Left lung (tissue), 10 donors: ENCODE measurements around the gene DZIP1L. TPM values are rescaled to one million over a fixed set of nuclear protein-coding genes. Genes with fewer than 3 reads are reported as not detected.
"Not testable (repeated sequence)": the region's sequence is repeated elsewhere in the genome, so short reads cannot be mapped to it uniquely, and the experiment has no call there.

ENCODE experiments used
- ATAC-seq: fragments of 200-7000 bp; cut with Tn5 transposase; one replicate; pipeline ENCODE4 v1.9.1; 2020; ENCODE audit warnings: moderate library complexity
- DNase-seq, 4 donors: peaks; one replicate each; pipeline ENCODE4 v3.0.0-alpha.2; 2013 to 2020
- H3K27ac ChIP-seq, 2 donors: fragments of 200-600 bp; sonication (generic) in 1 of 2; one replicate each; pipeline versions ENCODE4 v1.5.0 to v1.8.0; 2020 to 2021
- H3K27me3 ChIP-seq, 2 donors: fragments of 200-600 bp; sonication (generic) in 1 of 2; one replicate each; pipeline versions ENCODE4 v1.5.0 to v1.8.0; 2020 to 2021
- H3K36me3 ChIP-seq, 2 donors: fragments of 200-600 bp; sonication (generic) in 1 of 2; one replicate each; pipeline versions ENCODE4 v1.5.0 to v1.8.0; 2020 to 2021
- H3K4me1 ChIP-seq, 2 donors: fragments of 200-600 bp; one replicate each; pipeline ENCODE4 v1.8.0; 2021
- H3K4me3 ChIP-seq, 2 donors: fragments of 200-600 bp; sonication (generic) in 1 of 2; one replicate each; pipeline versions ENCODE4 v1.5.0 to v1.8.0; 2020 to 2021; ENCODE audit warnings: mild to moderate bottlenecking in 1 of 2
- H3K9me3 ChIP-seq, 2 donors: fragments of 200-600 bp; sonication (generic) in 1 of 2; one replicate each; pipeline versions ENCODE4 v1.5.0 to v1.8.0; 2020 to 2021
- intact Hi-C, 2 donors: fragments of 100-400 bp; cut with DNase I; formaldehyde crosslinking; loops; one replicate each; pipeline versions ENCODE4 v1.11.2 to v1.14.2; 2022
- polyA plus RNA-seq, 6 donors: library from polyadenylated mRNA; unstranded; fragments of 120-200 nt; gene quantifications; one replicate each; pipeline ENCODE4 v1.2.1, GENCODE V29; 2013; ENCODE audit not compliant: insufficient read length in 6 of 6
- total RNA-seq, 2 donors: library from RNA; stranded (reverse); fragmentation: NEBNext Ultra II Directional; extraction: Animal tissue kit (Norgen Biotek cat#: 25700); gene quantifications; one replicate each; pipeline ENCODE4 v1.2.1, GENCODE V29; 2021
- TF ChIP-seq, protein P1 (sequence below), 2 donors: fragments of 200-600 bp; sonication (generic) in 1 of 2; IDR thresholded peaks; one replicate each; pipeline versions ENCODE4 v1.5.0 to v1.8.0; 2021; ENCODE audit warnings: antibody characterized with exemption in 2 of 2
- donor health status: DM: no; HTN: yes; CAD: no.
- donor health status: DM: no; HTN: no; CAD: no.

The DZIP1L gene
- total and polyA plus RNA-seq, 8 donors = 14.0 to 24.2 (median 19.7) TPM

- no peak for DNase-seq
- H3K9me3 ChIP-seq = peaks cover 0 to 12% of the 10 kb centered on the region in 2 donors
- H3K4me1 ChIP-seq = no peaks in the 10 kb centered on the region
- H3K27ac ChIP-seq = no peak overlapping the region
- intact Hi-C loops = no loop called here
- TF ChIP-seq, protein P1, sequence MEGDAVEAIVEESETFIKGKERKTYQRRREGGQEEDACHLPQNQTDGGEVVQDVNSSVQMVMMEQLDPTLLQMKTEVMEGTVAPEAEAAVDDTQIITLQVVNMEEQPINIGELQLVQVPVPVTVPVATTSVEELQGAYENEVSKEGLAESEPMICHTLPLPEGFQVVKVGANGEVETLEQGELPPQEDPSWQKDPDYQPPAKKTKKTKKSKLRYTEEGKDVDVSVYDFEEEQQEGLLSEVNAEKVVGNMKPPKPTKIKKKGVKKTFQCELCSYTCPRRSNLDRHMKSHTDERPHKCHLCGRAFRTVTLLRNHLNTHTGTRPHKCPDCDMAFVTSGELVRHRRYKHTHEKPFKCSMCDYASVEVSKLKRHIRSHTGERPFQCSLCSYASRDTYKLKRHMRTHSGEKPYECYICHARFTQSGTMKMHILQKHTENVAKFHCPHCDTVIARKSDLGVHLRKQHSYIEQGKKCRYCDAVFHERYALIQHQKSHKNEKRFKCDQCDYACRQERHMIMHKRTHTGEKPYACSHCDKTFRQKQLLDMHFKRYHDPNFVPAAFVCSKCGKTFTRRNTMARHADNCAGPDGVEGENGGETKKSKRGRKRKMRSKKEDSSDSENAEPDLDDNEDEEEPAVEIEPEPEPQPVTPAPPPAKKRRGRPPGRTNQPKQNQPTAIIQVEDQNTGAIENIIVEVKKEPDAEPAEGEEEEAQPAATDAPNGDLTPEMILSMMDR (IDR thresholded peaks at IDR 0.05) = no peak
- ATAC-seq = no peak
- H3K27me3 ChIP-seq = no peaks in the 10 kb centered on the region
- no peaks in the 10 kb centered on the region for H3K36me3 ChIP-seq
- no peak overlapping the region for H3K4me3 ChIP-seq
Measured at GRCh38 chr3:138154534-138154933, 39.1 kb upstream of the DZIP1L start.

GRCh38 chr3:138148503-138148902 lies 33.1 kb upstream of the DZIP1L start:
- peaks cover 0 to 1% of the 10 kb centered on the region in 2 donors for H3K9me3 ChIP-seq
- H3K36me3 ChIP-seq = no peaks in the 10 kb centered on the region
- intact Hi-C loops = no loop called here
- H3K27me3 ChIP-seq = no peaks in the 10 kb centered on the region
- H3K4me3 ChIP-seq = no peak overlapping the region
- TF ChIP-seq, protein P1 (IDR thresholded peaks at IDR 0.05) = no peak
- no peak overlapping the region for H3K27ac ChIP-seq
- H3K4me1 ChIP-seq = no peaks in the 10 kb centered on the region
- DNase-seq (no peak), ATAC-seq (no peak)

DNA sequence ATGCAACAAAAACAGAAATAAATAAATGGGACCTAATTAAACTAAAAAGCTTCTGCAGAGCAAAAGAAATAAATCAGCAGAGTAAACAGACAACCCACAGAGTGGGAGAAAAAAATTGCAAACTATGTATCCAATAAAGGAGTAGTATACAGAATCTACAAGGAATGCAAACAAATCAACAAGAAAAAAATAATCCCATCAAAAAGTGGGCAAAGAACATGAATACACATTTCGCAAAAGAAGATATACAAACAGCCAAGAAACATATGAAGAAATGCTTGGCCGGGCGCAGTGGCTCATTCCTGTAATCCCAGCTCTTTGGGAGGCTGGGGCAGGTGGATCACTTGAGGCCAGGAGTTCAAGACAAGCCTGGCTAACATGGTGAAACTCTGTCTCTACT lies 26.8 kb upstream of the DZIP1L start:
- peaks cover 0 to 14% of the 10 kb centered on the region in 2 donors for H3K4me1 ChIP-seq
- intact Hi-C loops, ATAC-seq, DNase-seq, H3K4me3 ChIP-seq, H3K36me3 ChIP-seq, H3K27ac ChIP-seq, H3K27me3 ChIP-seq, H3K9me3 ChIP-seq: not testable (repeated sequence)

GRCh38 chr3:138140940-138141339 lies 25.5 kb upstream of the DZIP1L start:
- no peak overlapping the region for H3K4me3 ChIP-seq
- peaks cover 0 to 25% of the 10 kb centered on the region in 2 donors for H3K4me1 ChIP-seq
- DNase-seq (no peak), ATAC-seq (no peak)
- H3K27me3 ChIP-seq = no peaks in the 10 kb centered on the region
- intact Hi-C loops = no loop called here
- no peak overlapping the region for H3K27ac ChIP-seq
- H3K36me3 ChIP-seq = no peaks in the 10 kb centered on the region
- no peaks in the 10 kb centered on the region for H3K9me3 ChIP-seq
- TF ChIP-seq, protein P1 (IDR thresholded peaks at IDR 0.05) = no peak

DNA sequence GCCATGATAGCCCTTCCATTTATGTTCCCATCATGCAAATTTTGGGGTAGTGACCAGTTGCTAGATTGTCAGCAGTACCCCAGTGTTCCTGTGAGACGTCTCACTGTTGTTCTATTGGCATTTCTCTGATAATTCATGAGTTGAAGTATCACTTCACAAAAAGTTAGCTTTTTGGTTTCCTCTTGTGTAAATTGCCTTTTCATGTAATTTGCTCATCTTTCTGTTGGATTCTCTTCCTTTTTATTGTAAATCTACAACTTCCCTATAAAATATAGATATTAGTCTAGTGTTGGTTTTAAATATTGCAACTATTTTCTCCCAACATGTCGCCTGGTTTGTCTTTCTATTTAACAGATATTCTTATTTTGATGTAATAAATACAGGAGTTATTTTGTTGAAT lies 24.3 kb upstream of the DZIP1L start:
- intact Hi-C loops = no loop called here
- Histone ChIP-seq H3K36me3 (no peaks in the 10 kb centered on the region), H3K27ac (no peak overlapping the region), H3K27me3 (no peaks in the 10 kb centered on the region), H3K9me3 (no peaks in the 10 kb centered on the region), H3K4me3 (no peak overlapping the region), H3K4me1 (peaks cover 0 to 37% of the 10 kb centered on the region in 2 donors)
- ATAC-seq (no peak), DNase-seq (no peak)
- TF ChIP-seq, protein P1 (IDR thresholded peaks at IDR 0.05) = no peak

- Histone ChIP-seq H3K27ac (peak overlapping the region in 1 of 2 donors; percentile 86), H3K36me3 (no peaks in the 10 kb centered on the region), H3K9me3 (no peaks in the 10 kb centered on the region), H3K4me3 (no peak overlapping the region), H3K27me3 (no peaks in the 10 kb centered on the region), H3K4me1 (peaks cover 0 to 43% of the 10 kb centered on the region in 2 donors)
- intact Hi-C loops = no loop called here
- no peak for DNase-seq
- no peak for ATAC-seq
- TF ChIP-seq, protein P1 (IDR thresholded peaks at IDR 0.05) = no peak
Measured at GRCh38 chr3:138137861-138138260, 22.5 kb upstream of the DZIP1L start.
